GM23338 (cell line): ENCODE measurements around the gene TICRR. TPM values are rescaled to one million over a fixed set of nuclear protein-coding genes. Genes with fewer than 3 reads are reported as not detected.
A peak's percentile ranks its signal among the peaks of the same experiment; 100 is the strongest.

Experiments
- ATAC-seq: fragments of 200-7000 bp; cut with Tn5 transposase; 3 replicates; pipeline ENCODE4 v1.9.1; 2020
- DNase-seq: peaks from one replicate; pipeline ENCODE4 v3.0.0-alpha.2; 2015; ENCODE audit warnings: low spot score
- H2AFZ ChIP-seq: fragments of 200-600 bp; sonication (generic); 2 replicates; pipeline ENCODE4 v1.8.0; 2016; ENCODE audit warnings: antibody characterized with exemption, mild to moderate bottlenecking, moderate library complexity
- H3F3A ChIP-seq: fragments of 200-600 bp; sonication (generic); replicated peaks from 2 replicates; pipeline ENCODE4 v1.8.0; 2017; ENCODE audit warnings: antibody characterized with exemption, mixed run types, low read depth
- H3K27ac ChIP-seq: fragments of 200-600 bp; sonication (generic); 2 replicates; pipeline ENCODE4 v1.6.1; 2016; ENCODE audit warnings: low read depth
- H3K27me3 ChIP-seq: fragments of 200-600 bp; sonication (generic); 2 replicates; pipeline ENCODE4 v1.8.0; 2016; ENCODE audit warnings: mild to moderate bottlenecking, mixed run types, moderate library complexity; ENCODE audit not compliant: insufficient read depth
- H3K36me3 ChIP-seq: fragments of 200-600 bp; sonication (generic); 2 replicates; pipeline ENCODE4 v1.8.0; 2016; ENCODE audit warnings: mild to moderate bottlenecking; ENCODE audit not compliant: insufficient read depth
- H3K4me1 ChIP-seq: fragments of 200-600 bp; sonication (generic); 2 replicates; pipeline ENCODE4 v1.8.0; 2016; ENCODE audit warnings: mild to moderate bottlenecking, moderate library complexity; ENCODE audit not compliant: insufficient read depth
- H3K4me2 ChIP-seq: fragments of 200-600 bp; sonication (generic); 2 replicates; pipeline ENCODE4 v1.7.1; 2017; ENCODE audit warnings: mixed run types
- H3K4me3 ChIP-seq: fragments of 200-600 bp; sonication (generic); 2 replicates; pipeline ENCODE4 v1.6.1; 2016; ENCODE audit warnings: mixed run types
- H3K79me2 ChIP-seq: fragments of 200-600 bp; sonication (generic); replicated peaks from 2 replicates; pipeline ENCODE4 v1.8.0; 2017; ENCODE audit warnings: mild to moderate bottlenecking; ENCODE audit not compliant: insufficient read depth
- H3K9me2 ChIP-seq: fragments of 200-600 bp; sonication (generic); 2 replicates; pipeline ENCODE4 v1.8.0; 2017; ENCODE audit not compliant: insufficient read depth
- H4K20me1 ChIP-seq: fragments of 200-600 bp; sonication (generic); replicated peaks from 2 replicates; pipeline ENCODE4 v1.8.0; 2017; ENCODE audit warnings: mild to moderate bottlenecking; ENCODE audit not compliant: insufficient read depth
- H3K27ac Mint-ChIP-seq: 2 replicates; pipeline ENCODE4 v1.8.0; 2020; ENCODE audit warnings: inconsistent platforms, mild to moderate bottlenecking, moderate library complexity, mixed read lengths
- H3K27me3 Mint-ChIP-seq: 3 replicates; pipeline ENCODE4 v1.8.0; 2022; ENCODE audit warnings: low read depth, mild to moderate bottlenecking, moderate library complexity, mixed read lengths, inconsistent platforms; ENCODE audit not compliant: insufficient read depth, poor library complexity
- H3K36me3 Mint-ChIP-seq: 3 replicates; pipeline ENCODE4 v1.8.0; 2021; ENCODE audit warnings: low read depth, mild to moderate bottlenecking, inconsistent platforms, moderate library complexity, mixed read lengths
- H3K4me1 Mint-ChIP-seq: 3 replicates; pipeline ENCODE4 v1.8.0; 2020; ENCODE audit warnings: mild to moderate bottlenecking, inconsistent platforms, mixed read lengths
- H3K4me3 Mint-ChIP-seq: 3 replicates; pipeline ENCODE4 v1.8.0; 2021; ENCODE audit warnings: moderate library complexity, mild to moderate bottlenecking, inconsistent platforms, mixed read lengths
- H3K9me3 Mint-ChIP-seq: 3 replicates; pipeline ENCODE4 v1.8.0; 2020; ENCODE audit warnings: moderate library complexity, mild to moderate bottlenecking, inconsistent platforms, mixed read lengths
- NANOG ChIP-seq: IDR thresholded peaks from 2 replicates; pipeline ENCODE4 v1.6.1; 2016; ENCODE audit warnings: antibody characterized with exemption, borderline replicate concordance
- polyA plus RNA-seq: library from polyadenylated mRNA; unstranded; fragments of >200 nt; fragmentation: Nextera tagmentation; extraction: Ambion mirVana; gene quantifications from 2 replicates; pipeline ENCODE4 v1.2.1, GENCODE V29; 2016
- total RNA-seq: library from RNA; depleted of rRNA; stranded (reverse); fragments of >200 nt; shearing (Covaris generic); gene quantifications from 2 replicates; pipeline ENCODE4 v1.2.3, GENCODE V29; 2014
- TF ChIP-seq, protein P1 (sequence below), 2 experiments: fragments of 200-600 bp in 1 of 2; sonication (generic) in 1 of 2; conservative IDR thresholded peaks; 2 replicates each; pipeline versions ENCODE4 v1.5.1 to v1.6.1; 2016 to 2017; ENCODE audit warnings: antibody characterized with exemption in 2 of 2, low read depth in 2 of 2, mild to moderate bottlenecking in 2 of 2, moderate library complexity in 1 of 2
- TF ChIP-seq, protein P2 (sequence below): IDR thresholded peaks from one replicate; pipeline ENCODE4 v1.6.1; 2018; ENCODE audit warnings: antibody characterized with exemption; ENCODE audit not compliant: unreplicated experiment
- TF ChIP-seq, protein P3 (sequence below): IDR thresholded peaks from 2 replicates; pipeline ENCODE4 v1.6.1; 2016; ENCODE audit warnings: antibody characterized with exemption

The TICRR gene
- total and polyA plus RNA-seq, 2 experiments from 2014 or later, result 11.2 to 42.3 TPM

DNA sequence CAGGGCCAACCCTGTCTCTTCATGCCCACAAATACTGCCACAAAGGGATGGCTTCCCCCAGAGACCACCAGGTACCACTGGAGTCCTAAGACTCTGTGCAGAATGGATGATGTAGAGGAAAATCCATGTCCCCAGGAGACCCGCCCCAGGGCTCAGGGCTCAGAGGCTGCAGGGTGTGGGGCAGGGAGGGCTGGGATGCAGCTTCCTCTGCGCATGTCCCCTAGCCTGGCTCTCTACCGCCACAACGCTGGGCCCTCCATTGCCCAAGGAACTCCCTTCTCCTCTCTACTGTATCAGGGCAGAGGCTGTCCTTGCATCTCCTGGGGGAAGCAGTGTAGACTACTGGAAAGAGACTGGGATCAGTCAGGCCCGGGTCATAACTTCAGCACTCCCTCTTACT, 19.5 kb upstream of the TICRR start:
- H3F3A ChIP-seq, result no peaks in the 10 kb centered on the region
- no peak overlapping the region for H3K27ac ChIP-seq
- H3K4me2 ChIP-seq, result no peak overlapping the region
- no peaks in the 10 kb centered on the region for H3K9me3 Mint-ChIP-seq
- H3K36me3 ChIP-seq, result no peaks in the 10 kb centered on the region
- no peak overlapping the region for H3K27ac Mint-ChIP-seq
- H3K4me3 Mint-ChIP-seq, result no peak overlapping the region
- no peak overlapping the region for H2AFZ ChIP-seq
- TF ChIP-seq, protein P1, sequence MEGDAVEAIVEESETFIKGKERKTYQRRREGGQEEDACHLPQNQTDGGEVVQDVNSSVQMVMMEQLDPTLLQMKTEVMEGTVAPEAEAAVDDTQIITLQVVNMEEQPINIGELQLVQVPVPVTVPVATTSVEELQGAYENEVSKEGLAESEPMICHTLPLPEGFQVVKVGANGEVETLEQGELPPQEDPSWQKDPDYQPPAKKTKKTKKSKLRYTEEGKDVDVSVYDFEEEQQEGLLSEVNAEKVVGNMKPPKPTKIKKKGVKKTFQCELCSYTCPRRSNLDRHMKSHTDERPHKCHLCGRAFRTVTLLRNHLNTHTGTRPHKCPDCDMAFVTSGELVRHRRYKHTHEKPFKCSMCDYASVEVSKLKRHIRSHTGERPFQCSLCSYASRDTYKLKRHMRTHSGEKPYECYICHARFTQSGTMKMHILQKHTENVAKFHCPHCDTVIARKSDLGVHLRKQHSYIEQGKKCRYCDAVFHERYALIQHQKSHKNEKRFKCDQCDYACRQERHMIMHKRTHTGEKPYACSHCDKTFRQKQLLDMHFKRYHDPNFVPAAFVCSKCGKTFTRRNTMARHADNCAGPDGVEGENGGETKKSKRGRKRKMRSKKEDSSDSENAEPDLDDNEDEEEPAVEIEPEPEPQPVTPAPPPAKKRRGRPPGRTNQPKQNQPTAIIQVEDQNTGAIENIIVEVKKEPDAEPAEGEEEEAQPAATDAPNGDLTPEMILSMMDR (conservative IDR thresholded peaks at IDR 0.05; ENCODE audit: low read depth in 2 of 2), result no peak
- TF ChIP-seq, protein P2, sequence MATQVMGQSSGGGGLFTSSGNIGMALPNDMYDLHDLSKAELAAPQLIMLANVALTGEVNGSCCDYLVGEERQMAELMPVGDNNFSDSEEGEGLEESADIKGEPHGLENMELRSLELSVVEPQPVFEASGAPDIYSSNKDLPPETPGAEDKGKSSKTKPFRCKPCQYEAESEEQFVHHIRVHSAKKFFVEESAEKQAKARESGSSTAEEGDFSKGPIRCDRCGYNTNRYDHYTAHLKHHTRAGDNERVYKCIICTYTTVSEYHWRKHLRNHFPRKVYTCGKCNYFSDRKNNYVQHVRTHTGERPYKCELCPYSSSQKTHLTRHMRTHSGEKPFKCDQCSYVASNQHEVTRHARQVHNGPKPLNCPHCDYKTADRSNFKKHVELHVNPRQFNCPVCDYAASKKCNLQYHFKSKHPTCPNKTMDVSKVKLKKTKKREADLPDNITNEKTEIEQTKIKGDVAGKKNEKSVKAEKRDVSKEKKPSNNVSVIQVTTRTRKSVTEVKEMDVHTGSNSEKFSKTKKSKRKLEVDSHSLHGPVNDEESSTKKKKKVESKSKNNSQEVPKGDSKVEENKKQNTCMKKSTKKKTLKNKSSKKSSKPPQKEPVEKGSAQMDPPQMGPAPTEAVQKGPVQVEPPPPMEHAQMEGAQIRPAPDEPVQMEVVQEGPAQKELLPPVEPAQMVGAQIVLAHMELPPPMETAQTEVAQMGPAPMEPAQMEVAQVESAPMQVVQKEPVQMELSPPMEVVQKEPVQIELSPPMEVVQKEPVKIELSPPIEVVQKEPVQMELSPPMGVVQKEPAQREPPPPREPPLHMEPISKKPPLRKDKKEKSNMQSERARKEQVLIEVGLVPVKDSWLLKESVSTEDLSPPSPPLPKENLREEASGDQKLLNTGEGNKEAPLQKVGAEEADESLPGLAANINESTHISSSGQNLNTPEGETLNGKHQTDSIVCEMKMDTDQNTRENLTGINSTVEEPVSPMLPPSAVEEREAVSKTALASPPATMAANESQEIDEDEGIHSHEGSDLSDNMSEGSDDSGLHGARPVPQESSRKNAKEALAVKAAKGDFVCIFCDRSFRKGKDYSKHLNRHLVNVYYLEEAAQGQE, result no peak
- TF ChIP-seq NANOG, result no peak
- no peaks in the 10 kb centered on the region for H4K20me1 ChIP-seq
- H3K4me1 Mint-ChIP-seq, result peaks cover 4% of the 10 kb centered on the region; the same call in 2 of the 3 replicates
- H3K27me3 Mint-ChIP-seq, result peaks cover 7% of the 10 kb centered on the region
- no peaks in the 10 kb centered on the region for H3K79me2 ChIP-seq
- H3K4me3 ChIP-seq, result no peak overlapping the region
- H3K27me3 ChIP-seq, result no peaks in the 10 kb centered on the region
- no peak for DNase-seq
- no peaks in the 10 kb centered on the region for H3K9me2 ChIP-seq
- no peak for ATAC-seq
- no peaks in the 10 kb centered on the region for H3K4me1 ChIP-seq
- no peaks in the 10 kb centered on the region for H3K36me3 Mint-ChIP-seq

DNA sequence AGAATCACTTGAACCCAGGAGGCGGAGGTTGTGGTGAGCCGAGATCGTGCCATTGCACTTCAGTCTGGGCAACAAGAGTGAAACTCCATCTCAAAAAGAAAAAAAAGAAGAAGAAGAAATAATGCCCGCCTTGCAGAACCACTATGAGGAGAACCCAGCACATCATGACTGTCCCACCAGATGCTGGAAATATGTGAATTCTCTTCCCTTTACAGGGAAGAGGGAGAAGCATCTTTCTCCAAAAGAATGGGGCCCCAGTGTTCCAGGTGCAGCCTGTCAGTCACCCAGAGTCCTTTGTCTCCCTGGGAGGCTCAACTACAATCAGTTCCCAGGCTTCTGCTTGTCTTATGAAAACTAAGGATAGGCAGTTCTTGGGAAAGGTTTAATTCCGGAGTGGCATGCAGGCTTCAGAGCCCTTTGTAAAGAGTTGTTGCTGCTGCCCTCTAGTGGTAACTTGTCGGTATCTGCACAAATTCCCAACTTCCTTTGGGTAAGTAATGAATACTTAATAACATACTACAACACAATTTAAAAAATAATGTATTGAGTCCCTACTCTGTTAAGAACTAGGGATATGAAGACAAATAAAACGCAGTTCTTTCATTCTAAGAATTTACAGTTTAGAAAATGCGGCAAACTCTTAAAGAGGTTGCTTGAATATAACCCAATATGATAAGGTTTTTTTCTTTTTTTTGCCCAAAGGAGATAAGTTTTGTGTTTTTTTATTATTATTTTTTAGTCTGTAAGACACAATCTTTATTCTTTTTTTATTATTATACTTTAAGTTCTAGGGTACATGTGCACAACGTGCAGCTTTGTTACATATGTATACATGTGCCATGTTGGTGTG, 18.6 kb upstream of the TICRR start:
- Histone ChIP-seq H3K79me2 (no peaks in the 10 kb centered on the region), H3K9me2 (no peaks in the 10 kb centered on the region), H3K4me2 (no peak overlapping the region), H3K4me1 (no peaks in the 10 kb centered on the region), H3K36me3 (no peaks in the 10 kb centered on the region), H2AFZ (no peak overlapping the region), H3K27ac (no peak overlapping the region), H4K20me1 (no peaks in the 10 kb centered on the region), H3K27me3 (no peaks in the 10 kb centered on the region), H3K4me3 (no peak overlapping the region), H3F3A (no peaks in the 10 kb centered on the region)
- no peaks in the 10 kb centered on the region for H3K9me3 Mint-ChIP-seq
- peaks cover 4% of the 10 kb centered on the region; the same call in 2 of the 3 replicates for H3K4me1 Mint-ChIP-seq
- no peak overlapping the region for H3K4me3 Mint-ChIP-seq
- peak; percentile 94 for DNase-seq
- no peak overlapping the region for H3K27ac Mint-ChIP-seq
- peaks cover 7% of the 10 kb centered on the region for H3K27me3 Mint-ChIP-seq
- TF ChIP-seq, protein P1 (conservative IDR thresholded peaks at IDR 0.05; ENCODE audit: low read depth in 2 of 2), result peak; percentile 78 to 80
- TF ChIP-seq, protein P3, sequence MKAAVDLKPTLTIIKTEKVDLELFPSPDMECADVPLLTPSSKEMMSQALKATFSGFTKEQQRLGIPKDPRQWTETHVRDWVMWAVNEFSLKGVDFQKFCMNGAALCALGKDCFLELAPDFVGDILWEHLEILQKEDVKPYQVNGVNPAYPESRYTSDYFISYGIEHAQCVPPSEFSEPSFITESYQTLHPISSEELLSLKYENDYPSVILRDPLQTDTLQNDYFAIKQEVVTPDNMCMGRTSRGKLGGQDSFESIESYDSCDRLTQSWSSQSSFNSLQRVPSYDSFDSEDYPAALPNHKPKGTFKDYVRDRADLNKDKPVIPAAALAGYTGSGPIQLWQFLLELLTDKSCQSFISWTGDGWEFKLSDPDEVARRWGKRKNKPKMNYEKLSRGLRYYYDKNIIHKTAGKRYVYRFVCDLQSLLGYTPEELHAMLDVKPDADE, result no peak
- H3K36me3 Mint-ChIP-seq, result no peaks in the 10 kb centered on the region
- peak; percentile 90 for ATAC-seq
